GM18867 (cell line): Measurements from ENCODE around the gene CDK8.
A peak's percentile ranks its signal among the peaks of the same experiment; 100 is the strongest.
"Not testable (repeated sequence)": the region's sequence is repeated elsewhere in the genome, so short reads cannot be mapped to it uniquely, and the experiment has no call there.

Experiments used
- ATAC-seq: cut with Tn5 transposase; IDR thresholded peaks from one replicate; pipeline ENCODE4 v1.9.1; 2021; ENCODE audit warnings: mild to moderate bottlenecking, moderate library complexity; ENCODE audit not compliant: unreplicated experiment

CDK8 gene

DNA sequence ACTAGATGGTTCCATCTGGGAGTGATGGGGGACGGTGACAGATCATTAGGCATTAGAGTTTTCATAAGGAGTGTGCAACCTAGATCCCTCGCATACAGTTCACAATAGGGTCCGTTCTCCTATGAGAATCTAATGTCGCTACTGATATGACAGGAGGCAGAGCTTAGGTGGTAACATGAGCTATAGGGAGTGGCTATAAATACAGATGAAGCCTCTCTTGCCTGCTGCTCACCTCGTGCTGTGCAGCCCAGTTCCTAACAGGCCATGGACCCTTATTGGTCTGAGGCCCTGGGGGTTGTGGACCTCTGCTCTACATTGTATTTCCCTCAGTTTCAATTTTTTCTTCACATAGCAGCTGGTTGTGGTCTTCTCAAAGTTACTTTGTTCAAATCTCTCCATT lies 56.5 kb downstream of the CDK8 start:
- ATAC-seq, result no peak

DNA sequence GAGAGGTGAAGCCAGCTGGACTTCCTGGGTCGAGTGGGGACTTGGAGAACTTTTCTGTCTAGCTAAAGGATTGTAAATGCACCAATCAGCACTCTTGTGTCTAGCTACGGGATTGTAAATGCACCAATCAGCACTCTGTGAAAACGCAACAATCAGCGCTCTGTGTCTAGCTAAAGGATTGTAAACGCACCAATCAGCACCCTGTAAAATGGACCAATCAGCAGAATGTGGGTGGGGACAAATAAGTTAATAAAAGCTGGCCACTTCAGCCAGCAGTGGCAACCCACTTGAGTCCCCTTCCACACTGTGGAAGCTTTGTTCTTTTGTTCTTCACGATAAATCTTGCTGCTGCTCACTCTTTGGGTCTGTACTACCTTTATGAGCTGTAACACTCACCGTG lies 58.1 kb downstream of the CDK8 start:
- ATAC-seq, result not testable (repeated sequence)

DNA sequence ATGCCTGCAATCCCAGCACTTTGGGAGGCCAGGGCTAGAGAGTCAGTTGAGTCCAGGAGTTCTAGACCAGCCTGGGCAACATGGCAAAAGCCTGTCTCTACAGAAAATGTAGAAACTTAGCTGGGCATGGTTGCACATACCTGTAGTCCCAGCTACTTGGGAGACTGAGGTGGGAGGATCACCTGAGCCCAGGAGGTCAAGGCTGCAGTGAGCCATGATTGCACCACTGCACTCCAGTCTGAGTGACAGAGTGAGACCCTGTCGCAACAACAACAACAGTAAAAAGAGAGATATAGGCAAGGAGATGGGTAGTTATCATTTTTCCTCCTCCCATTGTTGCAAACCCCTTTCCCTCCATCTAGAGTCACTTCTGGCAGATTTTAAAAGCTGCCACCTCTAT lies 62.2 kb downstream of the CDK8 start:
- ATAC-seq, result not testable (repeated sequence)

DNA sequence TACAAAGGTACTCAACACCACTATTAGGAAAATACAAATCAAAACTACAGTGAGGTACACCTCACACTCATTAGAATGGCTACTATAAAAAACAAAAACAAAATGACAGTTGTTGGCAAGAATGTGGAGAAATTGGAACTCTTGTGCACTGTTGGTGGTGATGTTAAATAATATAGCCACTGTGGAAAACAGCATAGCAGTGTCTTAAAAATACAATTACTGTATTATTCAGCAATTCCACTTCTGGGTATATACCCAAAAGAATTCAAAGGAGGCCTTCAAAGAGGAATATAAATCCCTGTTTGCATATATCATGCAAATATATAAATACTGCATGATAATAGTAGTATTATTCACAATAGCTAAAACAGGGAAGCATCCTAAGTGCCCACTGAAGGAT lies 66.8 kb downstream of the CDK8 start:
- no peak for ATAC-seq

DNA sequence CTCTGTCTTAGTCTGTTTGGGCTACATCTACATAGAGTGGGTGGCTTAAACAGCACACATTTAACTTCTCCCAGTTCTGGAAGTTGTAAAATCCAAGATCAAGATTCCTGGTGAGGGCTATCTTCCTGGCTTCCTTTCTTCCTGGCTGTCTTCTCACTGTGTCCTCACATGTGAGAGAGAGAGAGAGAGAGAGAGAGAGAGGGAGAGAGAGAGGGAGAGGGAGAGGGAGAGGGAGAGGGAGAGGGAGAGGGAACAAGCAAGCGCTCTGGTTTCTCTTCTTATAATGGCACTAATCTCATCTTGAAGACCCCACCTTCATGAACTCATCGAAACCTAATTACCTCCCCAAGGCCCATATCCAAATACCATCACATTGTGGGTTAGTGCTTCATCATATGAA lies 69.2 kb downstream of the CDK8 start:
- ATAC-seq, result no peak

DNA sequence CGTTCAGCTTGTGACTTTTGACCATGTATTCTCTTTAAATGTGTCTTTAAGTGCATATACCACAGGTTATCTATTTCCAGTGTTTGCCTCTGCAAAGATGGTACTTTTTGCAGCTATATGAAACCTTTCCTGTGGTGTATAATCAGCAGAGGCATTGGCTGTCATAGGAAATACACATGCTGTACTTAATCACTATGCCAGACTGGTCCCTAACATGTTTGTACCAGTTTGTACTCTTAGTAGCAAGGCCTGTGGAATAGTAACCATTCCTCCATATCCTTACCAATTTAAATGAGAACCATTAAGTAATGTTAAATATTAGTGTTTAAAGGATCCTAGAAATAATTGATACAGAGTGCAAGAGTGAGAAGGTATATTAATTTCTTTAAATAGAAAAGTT lies 69.8 kb downstream of the CDK8 start:
- ATAC-seq, result no peak

DNA sequence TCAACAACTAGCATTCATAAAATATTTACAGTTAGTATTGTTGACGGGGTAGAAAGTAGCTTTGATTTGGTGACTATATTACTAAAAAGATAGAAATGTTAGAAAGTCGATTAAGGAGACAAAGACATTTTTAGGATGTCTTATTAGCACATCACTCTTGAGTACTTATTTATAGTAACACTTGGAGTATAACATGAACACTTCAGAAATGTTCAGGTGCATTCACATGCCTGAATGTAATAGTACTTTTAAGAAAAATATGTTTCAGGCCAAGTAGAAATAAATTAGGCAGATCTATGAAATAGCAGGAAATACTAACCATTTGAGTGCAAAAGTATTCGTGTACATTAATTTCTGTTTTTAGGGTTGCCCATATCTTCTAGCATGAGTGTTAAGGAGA lies 70.4 kb downstream of the CDK8 start:
- ATAC-seq, result no peak

DNA sequence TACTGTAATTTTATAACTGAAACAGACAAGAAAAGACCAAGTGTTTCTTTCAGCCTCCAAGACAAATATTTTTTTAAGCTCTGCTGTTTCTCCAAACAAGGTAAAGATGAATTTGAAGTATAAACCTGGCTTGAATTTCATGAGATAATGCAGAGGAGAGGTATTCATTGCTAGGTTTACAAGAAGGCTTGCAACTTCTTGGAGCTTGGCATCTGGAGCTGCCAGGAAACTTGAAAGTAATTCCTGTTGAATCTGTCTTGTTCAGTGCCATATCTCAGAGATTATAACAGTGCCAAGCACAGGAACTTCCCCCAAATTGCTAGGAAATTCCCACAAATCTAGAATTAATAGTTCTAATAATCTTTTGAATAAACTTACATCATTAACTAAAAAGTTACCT lies 70.9 kb downstream of the CDK8 start:
- no peak for ATAC-seq

DNA sequence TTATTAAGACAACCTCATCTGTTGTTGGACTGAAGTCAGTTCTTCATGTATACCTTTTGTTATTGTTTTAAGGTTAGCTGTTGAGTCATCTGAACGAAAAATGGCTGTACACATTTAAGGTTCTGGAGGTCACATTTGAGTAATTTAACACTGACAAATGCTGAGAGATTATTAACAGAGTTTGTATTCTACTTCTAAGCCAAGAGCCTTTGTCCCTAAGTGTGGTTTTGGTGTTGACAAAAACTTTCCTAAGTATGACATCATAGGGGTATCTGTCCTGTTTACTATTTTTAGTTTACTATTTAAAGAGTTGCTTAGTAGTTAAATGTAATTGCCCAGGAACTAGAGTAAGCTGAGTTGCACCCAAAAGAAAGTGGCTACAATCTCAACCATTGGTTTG lies 71.9 kb downstream of the CDK8 start:
- peak; percentile 83 for ATAC-seq

DNA sequence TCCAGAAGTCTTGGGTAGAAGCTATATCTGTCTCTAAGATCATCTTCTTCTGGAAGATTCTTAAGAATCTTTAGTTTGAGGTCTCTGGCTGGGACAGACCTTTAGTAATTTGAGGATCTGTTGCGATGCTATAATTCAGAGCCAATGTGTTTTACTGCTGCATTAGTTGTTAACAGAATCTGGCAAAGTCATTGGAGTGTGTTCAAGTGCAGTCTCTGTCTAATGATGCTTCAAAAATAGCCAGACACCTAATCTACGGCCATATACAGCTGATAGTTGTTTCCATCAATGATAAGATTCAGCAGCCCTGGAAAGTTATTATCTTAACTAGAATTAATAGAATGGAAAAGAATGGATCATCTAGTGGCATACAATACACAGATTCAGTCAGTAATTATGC lies 72.6 kb downstream of the CDK8 start:
- no peak for ATAC-seq

DNA sequence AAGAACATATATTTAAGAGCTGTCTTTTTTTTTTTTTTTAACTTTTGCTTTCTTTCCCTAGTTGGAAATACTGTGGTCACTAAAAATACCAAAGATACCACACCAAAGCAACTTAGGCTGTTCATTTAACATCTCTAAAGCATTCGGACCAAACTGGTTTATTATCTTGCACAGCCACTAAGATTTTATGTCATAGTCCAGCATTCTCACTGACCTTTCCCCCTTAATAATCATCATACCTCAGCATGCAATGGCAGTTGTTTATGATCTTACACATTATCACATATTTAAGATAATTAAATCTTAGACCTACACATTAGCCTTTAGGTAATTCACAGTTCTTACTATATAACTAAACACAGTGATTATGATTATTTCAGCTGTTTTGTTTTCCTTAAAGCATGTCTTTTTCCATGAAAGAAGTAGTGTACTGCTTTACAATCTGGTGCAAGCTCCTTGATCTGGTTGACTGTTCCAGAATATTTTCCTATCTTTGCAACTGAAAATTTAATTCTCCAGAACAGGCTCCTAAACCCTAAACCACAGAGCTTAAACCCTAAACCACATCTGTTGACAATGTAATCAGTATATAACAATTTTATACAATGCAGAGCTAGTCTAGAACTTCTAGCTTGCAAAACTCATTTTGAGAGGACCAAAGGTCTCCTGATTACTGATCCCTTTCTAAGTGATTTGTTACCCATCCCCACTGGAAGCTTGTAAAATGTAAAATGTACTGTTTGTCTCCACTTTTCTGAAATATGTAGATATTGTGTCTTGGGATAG lies 74.2 kb downstream of the CDK8 start:
- no peak for ATAC-seq

DNA sequence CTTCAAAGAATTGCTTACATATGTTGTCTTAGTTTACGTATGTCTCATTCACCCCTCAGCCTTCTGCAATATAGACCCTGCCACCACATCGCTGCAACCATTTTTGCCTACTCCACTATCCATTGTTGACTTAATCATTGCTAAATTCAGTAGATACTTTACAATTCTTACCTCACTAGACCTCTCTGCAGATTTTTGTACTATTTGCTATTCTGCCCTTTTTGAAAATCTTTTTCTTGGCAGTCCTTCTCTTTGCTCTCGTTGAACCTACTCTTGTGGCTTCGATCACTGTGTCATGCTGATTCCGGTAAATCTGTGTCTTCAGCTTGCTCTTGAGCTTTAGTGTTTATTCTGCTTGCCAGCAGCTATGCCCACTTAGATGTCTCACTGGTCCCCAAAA lies 81.2 kb downstream of the CDK8 start:
- no peak for ATAC-seq

DNA sequence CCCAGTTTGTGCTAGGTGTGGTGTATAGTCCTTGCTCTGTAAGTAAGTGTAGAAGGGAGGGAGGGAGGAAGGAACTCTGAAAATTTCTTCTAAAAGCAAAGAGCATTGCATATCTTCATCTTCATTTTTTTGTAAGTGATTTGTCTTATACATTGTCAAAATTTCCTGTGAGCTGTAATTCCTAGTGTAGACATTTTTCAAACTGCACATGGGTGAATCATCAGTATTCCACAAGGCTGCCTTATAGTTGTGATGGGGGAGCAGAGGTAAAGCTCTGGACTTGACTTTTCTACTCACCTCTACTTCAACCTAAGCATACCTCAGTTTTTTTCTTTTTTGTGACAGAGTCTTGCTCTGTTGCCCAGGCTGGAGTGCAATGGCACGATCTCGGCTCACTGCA lies 86.9 kb downstream of the CDK8 start:
- no peak for ATAC-seq

DNA sequence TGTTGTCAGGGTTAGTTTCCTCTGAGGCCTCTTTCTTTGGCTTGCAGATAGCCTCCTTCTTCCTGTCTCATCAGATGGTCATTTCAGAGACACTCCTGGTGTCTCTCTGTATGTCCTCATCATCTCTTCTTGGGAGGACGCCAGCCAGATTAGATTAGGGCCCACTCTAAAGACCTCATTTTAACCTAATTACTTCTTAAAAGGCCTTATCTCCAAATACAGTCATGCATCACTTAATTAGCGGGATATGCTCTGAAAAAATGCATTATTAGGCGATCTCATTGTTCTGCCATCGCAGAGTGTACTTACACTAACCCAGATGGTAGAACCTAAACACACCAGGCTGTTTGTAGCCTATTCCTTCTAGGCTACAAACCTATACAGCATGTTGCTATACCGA lies 89.0 kb downstream of the CDK8 start:
- no peak for ATAC-seq

DNA sequence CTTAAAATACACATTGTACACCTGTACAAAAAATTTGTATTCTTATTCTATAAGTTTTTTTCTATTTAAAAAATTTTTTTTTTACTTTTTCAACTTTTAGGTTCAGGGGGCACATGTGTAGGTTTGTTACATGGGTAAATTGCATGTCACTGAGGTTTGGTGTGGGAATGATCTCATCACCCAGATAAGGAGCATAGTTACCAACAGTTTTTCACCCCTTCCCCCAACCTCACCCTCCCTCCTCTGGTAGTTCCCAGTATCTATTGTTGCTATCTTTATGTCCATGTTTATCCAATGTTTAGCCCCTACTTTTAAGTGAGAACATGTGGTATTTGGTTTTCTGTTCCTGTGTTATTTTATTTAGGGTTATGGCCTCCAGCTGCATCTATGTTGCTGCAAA lies 89.9 kb downstream of the CDK8 start:
- ATAC-seq, result no peak

DNA sequence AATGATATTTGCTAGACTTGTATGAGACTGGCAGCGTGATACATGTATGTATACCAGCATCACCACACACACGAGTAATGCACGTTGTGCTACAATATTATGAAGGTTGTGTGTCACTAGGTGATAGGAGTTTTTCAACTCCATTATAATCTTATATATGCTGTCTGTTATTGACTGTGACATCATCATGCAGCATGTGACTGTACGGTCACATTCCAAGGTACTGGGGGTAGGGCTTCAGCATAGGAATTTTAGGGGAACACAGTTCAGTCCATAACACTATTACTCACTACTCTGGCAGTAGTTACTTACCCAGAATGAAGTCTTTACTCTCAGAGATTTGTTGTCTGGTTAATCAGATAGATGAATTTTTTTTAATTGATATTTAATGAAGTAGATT lies 91.1 kb downstream of the CDK8 start:
- ATAC-seq, result no peak

DNA sequence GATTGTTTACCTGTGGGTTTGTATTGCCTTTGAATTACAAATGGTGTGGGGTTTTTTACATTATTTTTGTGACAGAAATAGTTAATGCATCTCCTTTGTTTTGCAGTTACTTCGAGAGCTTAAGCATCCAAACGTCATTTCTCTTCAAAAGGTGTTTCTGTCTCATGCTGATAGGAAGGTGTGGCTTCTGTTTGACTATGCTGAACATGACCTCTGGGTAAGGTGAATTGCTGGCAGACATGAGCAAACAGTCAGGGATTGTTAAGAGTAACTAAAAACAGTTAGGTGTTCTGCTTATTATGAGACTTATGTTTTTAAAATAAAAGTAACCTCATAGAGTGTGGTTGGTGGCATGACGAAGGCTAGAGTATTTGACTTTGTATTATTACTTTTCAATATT lies 95.0 kb downstream of the CDK8 start:
- no peak for ATAC-seq

DNA sequence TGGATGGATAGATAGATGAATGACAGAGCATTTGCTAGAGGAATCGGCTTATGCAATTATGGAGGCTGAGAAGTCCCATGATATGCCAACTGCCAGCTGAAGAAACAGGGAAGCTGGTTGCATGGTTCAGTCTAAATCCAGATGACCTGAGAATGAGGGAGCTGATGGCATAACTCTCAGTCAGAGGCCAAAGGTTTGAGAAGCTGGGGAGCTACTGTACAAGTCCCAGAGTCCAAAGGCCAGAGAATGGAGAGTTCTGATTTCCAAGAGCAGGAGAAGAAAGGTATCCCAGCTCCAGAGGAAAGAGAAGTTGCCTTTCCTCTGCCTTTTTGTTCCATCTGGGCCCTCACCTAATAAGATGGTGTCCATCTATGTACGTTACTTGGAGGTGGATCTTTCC lies 108.3 kb downstream of the CDK8 start:
- no peak for ATAC-seq

DNA sequence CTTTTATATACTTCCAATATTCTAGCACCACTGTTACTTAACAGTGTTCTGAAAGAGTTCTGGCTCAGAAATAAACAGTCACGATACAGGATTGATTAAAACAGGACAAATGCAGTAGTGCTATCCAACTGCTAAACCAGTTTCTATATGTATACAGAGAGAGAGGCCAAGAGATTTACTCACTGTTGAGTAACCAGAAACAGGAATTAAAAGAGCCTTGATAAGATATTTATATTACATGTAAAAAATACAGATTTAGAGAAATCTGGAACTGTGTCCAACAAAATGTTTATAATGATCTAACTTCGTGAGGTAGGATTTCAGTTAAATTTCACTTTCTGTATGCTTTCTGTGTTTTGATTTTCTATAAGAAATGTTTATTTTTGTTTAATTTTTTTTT lies 116.6 kb downstream of the CDK8 start:
- no peak for ATAC-seq

DNA sequence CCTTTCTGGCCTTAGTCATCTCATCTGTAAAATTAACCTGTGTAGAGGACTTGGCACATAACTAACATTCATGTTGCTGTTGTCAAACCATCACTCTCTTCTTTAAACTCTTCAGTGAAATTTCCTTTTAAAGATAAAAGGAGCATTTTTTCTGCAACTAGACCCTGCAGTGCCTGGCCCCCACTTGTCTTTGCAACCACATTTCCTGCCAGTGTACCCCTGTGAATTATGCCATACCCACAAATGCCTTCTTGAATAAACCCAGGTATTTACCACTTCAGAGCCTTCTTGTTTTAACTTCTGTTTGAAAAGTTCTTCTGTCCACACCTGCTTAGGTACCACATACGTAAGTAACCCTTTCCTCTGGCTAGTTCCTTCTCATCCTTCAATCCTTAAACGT lies 118.8 kb downstream of the CDK8 start:
- ATAC-seq, result no peak

DNA sequence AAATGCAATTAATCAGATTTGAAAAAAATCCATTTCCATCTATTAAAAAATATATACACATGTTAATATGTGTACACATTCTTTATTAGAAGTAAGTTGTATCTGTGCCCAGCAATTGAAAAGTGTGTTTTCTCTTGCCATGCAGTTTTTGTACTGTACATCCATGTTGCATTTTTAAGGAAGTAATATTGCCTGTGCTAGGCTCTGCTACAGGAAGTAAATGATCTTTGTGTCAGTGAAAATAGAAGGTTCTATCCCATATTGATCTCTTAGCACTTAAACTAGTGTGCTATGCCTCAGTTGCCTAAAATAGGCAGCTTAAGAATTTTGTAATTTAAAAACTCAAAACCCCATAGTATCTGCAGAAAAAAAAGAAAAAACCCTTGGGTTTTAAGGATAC lies 122.5 kb downstream of the CDK8 start:
- no peak for ATAC-seq

DNA sequence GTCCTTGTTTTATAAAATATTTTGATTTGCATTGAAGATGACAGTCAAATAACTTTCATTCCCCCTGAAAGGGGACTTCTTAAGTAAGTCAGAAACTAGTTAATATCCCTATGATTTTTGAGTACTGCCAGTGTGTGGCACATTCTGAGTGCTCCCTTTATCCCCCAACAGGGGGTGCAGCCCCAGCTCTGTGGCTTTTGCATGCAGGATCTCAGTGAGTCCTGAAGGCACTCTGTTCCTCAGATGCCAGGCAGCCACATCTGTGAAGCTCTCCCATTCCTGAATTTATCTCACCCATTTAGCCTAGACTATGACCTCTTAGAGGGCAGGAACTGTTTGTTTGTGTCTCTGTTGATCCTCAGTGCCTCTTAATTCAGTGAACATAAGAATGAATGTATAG lies 123.1 kb downstream of the CDK8 start:
- ATAC-seq, result no peak

DNA sequence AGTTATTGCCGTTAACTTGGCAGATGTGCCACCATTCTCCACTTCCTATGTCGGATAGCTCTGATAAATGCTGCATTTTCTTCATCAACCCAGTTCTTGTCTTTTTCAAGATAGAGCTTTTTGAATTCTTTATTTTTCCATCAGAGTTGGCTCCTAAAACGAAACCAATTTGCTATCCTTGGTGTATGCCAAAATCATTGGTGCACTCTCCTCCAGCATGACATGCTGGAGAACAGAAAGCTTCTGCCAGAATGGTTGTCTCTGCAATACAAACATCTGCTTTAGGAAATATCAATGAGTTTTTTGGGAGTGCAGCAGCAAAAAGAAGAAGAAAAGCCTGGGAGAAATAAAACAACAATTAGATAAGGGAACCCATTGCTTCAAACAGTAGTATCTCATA lies 124.2 kb downstream of the CDK8 start:
- no peak for ATAC-seq
